ENCODE measurements around the gene FOCAD.

FOCAD gene

DNA sequence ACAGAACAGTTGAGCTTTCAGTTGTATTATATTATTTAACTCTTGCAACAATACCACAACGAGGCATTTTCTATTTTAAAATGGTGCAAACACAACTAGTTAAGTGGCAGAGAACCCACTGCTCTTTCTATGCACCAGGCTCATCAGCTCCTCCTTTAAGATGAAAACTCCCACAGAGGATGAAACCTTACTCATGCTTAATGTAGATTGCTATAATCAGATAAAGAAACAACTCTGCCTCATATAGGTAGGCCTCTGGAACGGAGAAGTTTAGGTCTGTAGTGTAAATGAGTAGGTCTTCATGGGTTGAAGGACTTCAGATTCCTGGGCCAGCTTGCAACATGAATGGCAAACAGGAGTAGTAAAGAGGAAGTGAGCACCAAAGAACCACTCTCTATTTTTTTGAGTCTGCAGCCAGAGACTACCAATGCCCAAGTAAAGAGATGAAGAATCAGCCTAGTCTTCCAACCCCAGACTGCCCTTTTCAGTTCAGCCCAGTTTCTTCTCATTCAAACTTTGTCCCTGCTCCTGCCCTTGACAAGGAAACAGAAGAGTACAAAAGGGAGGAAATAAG is 313.5 kb downstream of the FOCAD start:
- in situ Hi-C loops (cut with MboI; ENCODE audit: low sequenced_read_pairs) = no loop called here

DNA sequence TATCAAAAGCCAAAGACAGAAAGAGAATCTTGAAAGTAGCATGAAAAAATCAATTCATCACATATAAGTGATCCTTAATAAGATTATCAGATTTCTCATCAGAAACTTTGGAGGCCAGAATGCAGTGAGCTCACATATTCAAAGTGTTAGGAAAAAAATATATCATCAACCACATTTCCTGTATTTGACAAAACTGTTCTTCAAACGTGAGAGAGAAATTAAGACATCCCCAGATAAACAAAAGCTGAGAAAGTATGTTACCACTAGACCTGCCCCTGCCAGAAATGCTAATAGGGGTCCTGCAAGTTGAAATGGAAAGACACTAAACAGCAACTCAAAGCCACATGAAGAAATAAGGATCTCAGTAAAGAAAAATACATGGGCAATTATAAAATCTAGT is 317.5 kb downstream of the FOCAD start:
- in situ Hi-C loops (cut with MboI; ENCODE audit: low sequenced_read_pairs) = no loop called here

DNA sequence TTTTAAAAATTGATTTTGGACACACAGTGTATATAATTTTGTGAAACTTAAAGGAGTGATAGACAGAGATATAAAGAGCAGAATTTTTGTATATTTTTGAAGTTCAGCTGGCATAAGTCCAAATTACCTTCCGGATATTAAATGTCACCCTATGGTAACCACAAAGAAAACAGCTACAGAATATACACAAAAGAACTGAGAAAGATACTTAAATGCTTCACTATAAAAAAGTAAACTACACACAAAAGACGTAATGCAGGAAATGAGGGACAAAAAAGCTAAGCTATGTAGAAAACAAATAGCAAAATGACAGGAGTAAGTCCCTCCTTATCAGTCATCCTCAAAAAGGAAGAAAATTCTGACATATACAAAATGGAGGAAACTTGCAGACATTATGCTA is 318.0 kb downstream of the FOCAD start:
- in situ Hi-C loops (cut with MboI; ENCODE audit: low sequenced_read_pairs) = no loop called here

DNA sequence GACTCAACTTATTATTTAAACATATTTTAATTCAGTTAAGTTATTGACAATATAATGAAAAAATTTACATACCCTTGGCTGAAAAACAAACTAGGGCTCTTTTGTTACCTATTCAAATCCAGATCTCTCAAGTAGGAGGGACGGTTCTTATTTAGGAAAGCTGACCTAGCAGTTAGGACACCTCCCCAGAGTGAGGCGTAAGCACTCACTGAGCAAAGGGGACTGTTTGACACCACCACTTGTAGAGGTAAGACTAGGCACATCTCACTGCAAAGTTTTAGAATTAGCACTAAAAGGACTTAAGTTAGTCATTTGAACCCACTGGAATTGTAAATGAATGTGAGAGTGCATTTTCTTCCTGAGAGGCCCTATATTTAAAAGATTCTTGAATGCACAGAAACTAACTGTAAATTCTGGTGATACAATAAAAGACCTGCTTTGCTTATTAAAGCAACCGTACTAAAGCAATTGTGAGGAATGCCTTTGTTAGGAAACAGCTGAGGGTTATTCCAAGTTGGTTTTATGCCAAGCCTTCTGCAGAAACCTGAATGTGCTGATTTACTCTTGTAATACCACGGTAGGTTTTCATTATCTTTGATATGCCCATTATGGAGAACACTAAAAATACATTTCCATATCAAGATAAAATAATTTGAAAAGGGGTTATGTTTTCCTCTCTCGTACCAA is 331.2 kb downstream of the FOCAD start:
- in situ Hi-C loops (cut with MboI; ENCODE audit: low sequenced_read_pairs) = no loop called here

DNA sequence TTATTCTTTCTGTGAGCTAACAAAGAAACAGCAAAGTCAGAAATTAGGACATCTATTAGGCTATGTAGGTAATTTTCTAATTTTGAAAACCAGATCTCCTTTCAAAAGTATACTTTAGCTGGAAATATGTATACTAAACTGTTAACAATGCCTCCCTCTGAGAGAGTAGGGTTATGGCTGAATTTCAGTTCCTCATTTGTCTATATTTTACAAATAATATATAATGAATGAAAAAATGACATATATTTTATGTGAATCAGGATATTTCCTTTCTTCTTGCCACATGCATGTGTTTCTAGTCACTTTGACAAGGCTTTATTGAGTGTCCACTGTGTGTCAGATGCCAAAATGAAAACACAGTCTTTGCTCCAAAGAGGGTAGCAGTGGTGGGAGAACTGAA is 331.9 kb downstream of the FOCAD start:
- in situ Hi-C loops (cut with MboI; ENCODE audit: low sequenced_read_pairs) = no loop called here

DNA sequence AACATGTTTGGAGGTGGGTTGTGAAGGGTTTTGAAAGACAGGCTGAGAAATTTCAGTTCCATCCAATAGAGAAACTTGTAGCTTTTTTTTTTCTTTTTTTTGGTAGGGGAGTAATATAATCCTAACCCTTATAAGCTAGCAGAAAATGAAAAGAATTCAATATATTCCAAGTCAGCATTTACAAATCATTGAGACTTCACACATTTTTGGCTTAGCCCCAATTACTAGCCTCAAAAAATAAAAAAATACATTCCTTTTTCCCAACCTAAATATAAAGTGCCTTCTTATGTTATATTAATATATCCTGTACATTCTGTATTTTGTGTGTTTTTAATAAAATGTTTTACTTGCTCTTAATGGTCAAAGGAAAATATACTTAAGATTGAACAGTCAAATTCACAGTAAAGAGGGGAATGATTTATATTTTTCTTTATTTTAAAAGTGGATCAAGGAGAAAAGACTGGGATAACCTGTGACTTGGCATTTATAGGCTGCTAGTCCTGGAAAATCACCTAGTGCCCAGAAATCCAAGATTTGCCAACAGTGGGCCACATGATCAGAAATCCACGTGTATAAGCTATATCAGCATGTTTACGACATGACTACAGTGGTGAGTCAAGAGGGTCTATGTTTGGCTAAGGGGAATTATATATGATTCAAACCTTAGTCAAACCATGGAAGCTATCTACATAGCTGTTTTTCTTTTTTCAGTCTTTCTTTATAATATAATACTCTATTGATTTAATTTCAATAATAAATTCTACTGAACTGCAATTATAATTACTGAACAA is 332.8 kb downstream of the FOCAD start:
- in situ Hi-C loops (cut with MboI; ENCODE audit: low sequenced_read_pairs) = no loop called here

DNA sequence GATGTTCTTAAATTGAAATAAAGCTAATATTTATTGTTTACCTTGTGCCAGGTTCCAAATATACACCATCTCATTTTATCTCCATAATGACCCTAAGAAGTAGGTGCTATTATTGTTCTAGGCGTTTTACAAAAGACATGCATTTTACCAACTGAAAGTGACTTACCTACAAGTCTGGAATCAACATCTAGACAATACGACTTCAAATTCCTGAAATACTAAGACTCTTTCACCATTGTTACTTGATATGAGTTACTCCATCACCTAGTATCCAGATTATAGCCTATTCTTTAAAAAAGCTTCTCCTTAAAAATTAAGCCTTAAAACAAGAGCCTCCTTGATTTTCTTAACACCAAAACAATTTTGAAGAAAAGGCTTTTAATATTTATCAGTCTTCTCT is 334.1 kb downstream of the FOCAD start:
- in situ Hi-C loops (cut with MboI; ENCODE audit: low sequenced_read_pairs) = no loop called here

DNA sequence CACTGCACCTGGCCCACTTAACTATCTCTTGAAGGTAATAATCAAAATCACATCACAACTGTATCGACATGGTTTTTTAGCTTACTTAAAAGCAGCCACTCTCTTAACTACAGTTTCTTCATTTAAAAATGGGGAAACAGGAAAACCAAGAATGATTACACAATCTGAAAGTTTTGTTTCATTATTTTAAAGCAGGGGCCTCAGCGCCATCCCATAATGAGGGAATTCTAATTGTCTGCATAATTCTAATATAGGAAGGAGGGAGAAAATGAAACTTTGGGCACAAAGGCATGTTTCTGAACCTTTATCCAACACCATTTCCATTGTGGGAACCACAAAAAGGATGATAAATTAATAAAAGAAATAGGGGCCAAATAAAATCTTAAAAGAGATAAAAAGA is 339.8 kb downstream of the FOCAD start:
- in situ Hi-C loops (cut with MboI; ENCODE audit: low sequenced_read_pairs) = no loop called here

DNA sequence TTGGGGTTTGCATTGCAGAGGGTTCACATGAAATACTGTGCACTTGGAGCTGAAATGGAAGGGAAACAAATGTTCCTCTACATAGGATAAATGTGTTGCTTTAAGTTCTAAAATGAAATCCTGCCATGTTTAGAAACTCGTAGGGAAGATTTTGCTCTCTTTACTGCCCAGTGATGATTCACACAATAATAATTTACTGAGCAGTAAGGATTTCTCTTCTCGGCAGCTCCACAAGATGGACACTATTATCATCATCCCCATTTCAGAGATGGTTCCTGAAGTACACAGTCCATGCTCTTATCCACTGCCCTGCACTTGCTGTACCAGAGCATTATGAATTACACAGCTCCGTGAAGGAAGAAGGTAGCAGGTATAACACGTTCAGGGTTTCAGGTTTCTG is 343.2 kb downstream of the FOCAD start:
- in situ Hi-C loops (cut with MboI; ENCODE audit: low sequenced_read_pairs) = no loop called here

DNA sequence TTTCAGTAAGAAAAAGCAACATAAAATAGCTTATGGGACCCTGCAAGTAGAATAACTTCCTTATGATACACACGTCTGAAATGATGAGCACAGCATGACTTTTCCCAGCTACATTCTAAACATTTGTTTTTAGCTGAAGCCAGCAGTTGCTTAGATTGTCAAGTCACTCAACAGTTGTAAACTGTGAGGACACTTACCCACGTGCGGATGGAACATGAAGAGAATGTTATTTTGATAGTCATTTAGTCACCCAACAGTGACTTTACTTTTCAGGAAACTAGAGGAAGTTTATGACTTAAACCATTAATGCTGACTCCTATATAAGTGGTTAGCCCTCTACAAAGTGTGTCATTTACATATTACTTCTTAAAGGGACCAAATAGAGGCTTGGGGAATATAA is 344.4 kb downstream of the FOCAD start:
- in situ Hi-C loops (cut with MboI; ENCODE audit: low sequenced_read_pairs) = no loop called here

DNA sequence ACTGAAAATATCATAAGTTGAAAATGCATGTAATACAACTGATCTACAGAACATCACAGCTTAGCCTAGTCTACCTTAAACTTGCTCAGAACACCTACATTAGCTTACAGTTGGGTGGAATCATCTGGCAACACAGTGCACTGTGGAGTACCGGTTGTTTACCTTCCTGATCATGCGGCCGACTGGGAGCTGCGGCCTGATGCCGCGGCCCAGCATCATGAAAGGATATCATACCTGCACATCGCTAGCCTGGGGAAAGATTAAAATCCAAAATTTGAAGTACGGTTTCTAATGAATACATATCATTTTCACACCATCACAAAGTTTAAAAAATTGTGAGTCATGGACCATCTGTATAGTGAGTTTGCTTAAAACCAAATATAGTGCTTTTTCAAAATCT is 345.6 kb downstream of the FOCAD start:
- in situ Hi-C loops (cut with MboI; ENCODE audit: low sequenced_read_pairs) = no loop called here

DNA sequence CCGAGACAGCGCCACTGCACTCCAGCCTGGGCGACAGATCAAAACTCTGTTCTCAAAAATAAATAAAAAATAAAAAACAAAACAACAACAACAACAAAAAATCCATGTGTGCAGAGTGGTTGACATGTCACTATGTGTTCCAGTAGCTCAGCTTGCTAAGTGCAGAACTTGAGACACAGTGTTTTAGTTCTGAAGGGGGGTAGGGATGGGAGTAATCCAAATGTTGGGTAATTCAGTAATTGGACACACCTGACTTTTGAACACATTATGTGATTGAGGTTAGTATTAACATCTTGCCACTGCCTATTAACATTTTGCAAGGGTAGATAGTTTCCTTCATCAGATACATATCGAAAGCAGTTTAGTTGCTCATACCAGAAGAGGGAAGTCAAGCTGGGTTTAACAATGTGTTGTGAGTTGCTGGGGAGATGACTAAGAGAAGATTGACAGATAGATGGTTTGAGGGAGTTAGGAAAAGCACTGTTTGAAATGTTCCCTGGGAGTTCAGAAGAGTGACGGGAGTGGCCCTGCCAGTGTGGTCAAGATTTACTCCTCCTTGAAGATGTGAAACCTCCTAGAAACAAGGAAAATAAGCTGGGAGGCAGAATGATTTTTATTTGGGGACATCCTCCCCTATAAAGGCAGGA is 346.5 kb downstream of the FOCAD start:
- in situ Hi-C loops (cut with MboI; ENCODE audit: low sequenced_read_pairs) = no loop called here

DNA sequence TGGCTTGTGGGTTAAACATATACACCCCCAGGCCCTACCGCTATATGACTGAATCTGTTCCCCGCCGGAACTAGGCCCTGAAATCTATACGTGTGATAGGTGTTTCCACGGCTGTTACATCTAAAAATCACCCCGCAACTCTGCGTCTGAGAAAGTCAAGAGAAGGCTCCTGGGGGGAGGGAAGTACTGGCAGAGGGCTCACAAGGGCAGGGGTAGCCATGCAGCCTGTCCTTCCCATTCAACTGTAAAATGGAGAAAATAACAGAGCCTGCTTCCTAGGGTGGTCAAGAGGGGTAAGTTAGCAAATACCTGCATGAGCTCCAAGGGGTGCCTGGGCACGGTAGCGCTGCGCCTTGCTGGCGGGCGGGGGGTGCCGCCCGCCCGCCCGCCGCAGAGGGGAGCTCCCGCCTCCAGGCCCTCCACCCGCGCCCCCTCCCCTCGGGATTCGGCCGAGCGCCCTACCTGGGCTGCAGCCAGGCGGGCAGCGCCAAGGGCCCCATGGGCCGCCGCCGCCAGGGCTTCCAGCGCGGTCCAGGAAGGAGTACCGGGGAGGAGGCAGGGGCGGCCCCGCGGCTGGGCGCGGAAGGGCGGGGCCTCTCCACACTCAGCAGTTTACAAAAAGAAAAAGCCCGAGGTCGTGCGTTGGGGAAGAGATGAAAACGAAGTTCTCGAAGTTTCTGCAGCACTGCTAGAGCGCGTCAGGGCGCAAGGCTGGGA is 347.2 kb downstream of the FOCAD start, which contains the start of gene HACD4:
Gene HACD4, minus strand, starts transcription at position 550 of the 717 bp plus-strand sequence. Its CDS starts 50 bp downstream, at position 500.
- in situ Hi-C loops (cut with MboI; ENCODE audit: low sequenced_read_pairs) = no loop called here

DNA sequence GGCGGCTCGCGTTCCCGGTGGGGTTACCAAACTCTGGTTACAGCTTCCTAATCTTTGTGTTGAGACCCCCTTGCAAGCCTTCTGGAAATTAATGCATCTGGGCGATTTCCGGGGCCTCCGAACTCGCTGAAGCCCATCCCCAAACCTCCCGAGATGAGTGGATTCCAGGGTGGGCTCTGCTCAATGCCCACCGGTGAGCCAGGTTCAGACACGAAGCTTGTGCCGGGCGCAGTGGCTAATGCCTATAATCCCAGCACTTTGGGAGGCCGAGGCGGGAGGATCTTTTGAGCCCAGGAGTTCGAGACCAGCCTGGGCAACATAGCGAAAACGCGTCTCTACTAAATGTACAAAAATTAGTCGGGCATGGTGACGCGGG is 347.7 kb downstream of the FOCAD start:
- in situ Hi-C loops (cut with MboI; ENCODE audit: low sequenced_read_pairs) = no loop called here

DNA sequence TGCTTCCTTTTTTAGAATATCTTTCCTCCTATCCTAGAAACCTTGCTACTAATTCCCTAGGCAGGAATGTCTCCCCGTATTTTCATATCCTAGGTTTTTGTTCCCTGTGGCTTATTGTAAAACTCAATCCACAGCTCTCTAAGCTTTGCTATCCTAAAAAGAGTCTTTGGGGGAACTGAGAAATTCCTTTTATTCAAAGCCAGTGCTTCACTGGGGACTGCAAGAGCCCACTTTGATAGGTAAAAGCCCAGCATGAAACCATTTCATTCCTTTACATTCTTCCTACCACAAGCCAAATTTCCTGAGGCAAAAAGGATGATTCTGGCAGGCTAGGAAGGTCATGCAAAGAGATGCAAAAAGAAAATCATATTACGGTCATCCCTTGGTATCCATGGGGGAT is 353.2 kb downstream of the FOCAD start:
- in situ Hi-C loops (cut with MboI; ENCODE audit: low sequenced_read_pairs) = no loop called here

DNA sequence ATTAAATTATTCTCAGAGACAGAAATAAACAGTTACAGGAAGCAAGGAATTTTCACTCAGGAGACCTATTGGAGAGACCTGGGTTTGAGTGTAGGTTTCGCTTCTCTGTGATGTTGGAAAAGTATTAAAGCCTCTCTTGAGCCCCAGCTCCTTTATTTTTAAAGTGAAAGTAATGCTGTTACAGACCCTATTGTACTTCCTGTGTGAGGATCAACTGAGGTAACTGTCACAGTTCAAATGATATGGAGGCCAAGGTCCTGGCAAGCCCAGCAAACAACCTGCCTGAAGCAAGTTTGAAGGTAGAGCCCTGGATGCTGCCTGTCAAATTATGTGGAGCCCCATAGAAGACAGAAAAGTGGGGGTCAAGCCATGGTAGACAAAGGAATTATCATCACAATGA is 355.2 kb downstream of the FOCAD start:
- in situ Hi-C loops (cut with MboI; ENCODE audit: low sequenced_read_pairs) = no loop called here

DNA sequence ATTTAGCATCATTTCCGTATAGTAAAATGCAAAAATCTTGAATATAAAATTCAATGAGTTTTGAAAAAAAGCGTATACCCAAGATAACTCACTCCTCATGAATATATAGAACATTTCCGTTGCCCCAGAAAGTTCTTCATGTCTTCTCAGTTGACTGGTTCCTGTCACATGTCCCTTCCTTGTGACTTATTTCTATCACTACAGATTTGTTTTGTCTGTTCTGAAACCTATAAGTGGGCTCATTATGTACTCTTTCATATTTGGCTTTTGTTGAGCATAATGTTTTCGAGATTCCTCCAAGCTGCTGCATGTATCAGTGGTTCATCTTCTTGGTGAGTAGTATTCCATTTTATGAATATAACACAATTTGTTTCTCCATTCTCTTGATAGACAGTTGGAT is 358.4 kb downstream of the FOCAD start:
- in situ Hi-C loops (cut with MboI; ENCODE audit: low sequenced_read_pairs) = no loop called here

DNA sequence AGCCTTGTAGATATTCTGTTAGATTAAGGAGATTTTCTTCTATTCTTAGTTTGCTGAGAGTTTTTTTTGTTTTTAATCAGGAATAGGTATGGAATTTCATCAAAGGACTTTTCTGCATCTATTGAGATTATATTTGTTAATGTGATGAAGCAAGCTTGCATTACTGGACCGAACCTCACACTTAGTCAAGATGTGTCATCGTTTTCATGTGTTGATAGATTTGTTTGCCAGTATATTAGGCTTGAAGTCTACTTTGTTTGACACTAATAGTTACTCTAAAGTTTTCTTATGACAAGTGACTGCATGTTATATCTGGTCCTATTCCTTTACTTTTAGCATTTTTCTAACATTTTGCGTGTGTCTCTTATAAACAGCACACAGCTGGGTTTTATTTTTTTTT is 359.8 kb downstream of the FOCAD start:
- in situ Hi-C loops (cut with MboI; ENCODE audit: low sequenced_read_pairs) = no loop called here
